GM12875 (cell line): Measurements from ENCODE around the gene RPS6KA5.
"Not testable (repeated sequence)": the region's sequence is repeated elsewhere in the genome, so short reads cannot be mapped to it uniquely, and the experiment has no call there.

Experiments
- H3K4me3 ChIP-seq: one replicate; pipeline ENCODE4 v1.5.1; 2011; ENCODE audit warnings: low read depth, low read length, control low read depth
- CTCF ChIP-seq: IDR thresholded peaks from 2 replicates; pipeline ENCODE4 v1.5.1; 2011; ENCODE audit warnings: low read depth, mild to moderate bottlenecking, control low read depth, inconsistent platforms, low read length, moderate library complexity, borderline replicate concordance; ENCODE audit not compliant: insufficient read depth

RPS6KA5 gene

GRCh38 chr14:91060351-91061055 lies at the start of gene RPS6KA5:
Gene RPS6KA5 (minus strand): TSS chr14:91060641. CDS start chr14:91060434, 207 bp downstream.
- H3K4me3 ChIP-seq, result peak within 1 kb of the TSS; percentile 93
- TF ChIP-seq CTCF, result no peak

- no peak for TF ChIP-seq CTCF
- H3K4me3 ChIP-seq, result no peak overlapping the region
Observed at GRCh38 chr14:91108941-91109611, 48.6 kb upstream of the RPS6KA5 start.

GRCh38 chr14:91103116-91103515 lies 42.7 kb upstream of the RPS6KA5 start:
- no peak for TF ChIP-seq CTCF
- no peak overlapping the region for H3K4me3 ChIP-seq

GRCh38 chr14:91100102-91100501 lies 39.7 kb upstream of the RPS6KA5 start:
- no peak for TF ChIP-seq CTCF
- H3K4me3 ChIP-seq, result no peak overlapping the region

- no peak for TF ChIP-seq CTCF
- no peak overlapping the region for H3K4me3 ChIP-seq
Observed at GRCh38 chr14:91098591-91098990, 38.1 kb upstream of the RPS6KA5 start.

GRCh38 chr14:91097657-91098056 lies 37.2 kb upstream of the RPS6KA5 start:
- H3K4me3 ChIP-seq, result not testable (repeated sequence)

- no peak overlapping the region for H3K4me3 ChIP-seq
- no peak for TF ChIP-seq CTCF
Observed at GRCh38 chr14:91095178-91095577, 34.7 kb upstream of the RPS6KA5 start.
